Measurements from ENCODE around the gene PXMP2. TPM values are rescaled to one million over a fixed set of nuclear protein-coding genes. Genes with fewer than 3 reads are reported as not detected.

Gene PXMP2
- total RNA-seq, 2 experiments from 2014 or later = 58.1 to 103 TPM

- Histone ChIP-seq H3K4me3 (ENCODE audit: low read depth, low read length, poor library complexity, severe bottlenecking) (no peak overlapping the region), H2AFZ (ENCODE audit: low read length) (no peak overlapping the region), H3K9me3 (ENCODE audit: low read length) (no peaks in the 10 kb centered on the region), H3K36me3 (ENCODE audit: insufficient read depth, low read length) (peaks cover 93% of the 10 kb centered on the region), H3K27ac (ENCODE audit: low read depth, low read length, poor library complexity, severe bottlenecking) (no peak overlapping the region), H4K20me1 (ENCODE audit: insufficient read depth, low read length) (no peaks in the 10 kb centered on the region), H3K9me2 (ENCODE audit: insufficient read depth, low read length) (no peaks in the 10 kb centered on the region), H3K4me2 (ENCODE audit: low read length) (no peak overlapping the region), H3K79me2 (ENCODE audit: insufficient read depth, low read depth, low read length) (no peaks in the 10 kb centered on the region), H3K4me1 (ENCODE audit: insufficient read depth, low read length, poor library complexity, severe bottlenecking) (no peaks in the 10 kb centered on the region)
- DNase-seq (ENCODE audit: low spot score) = no peak
- ChIA-PET CTCF (ENCODE audit: unreplicated experiment) (no interaction called here), POLR2A (no interaction called here)
- intact Hi-C loops (cut with micrococcal nuclease; ENCODE audit: unreplicated experiment) = no loop called here
- no TSS peak for BruUV-seq (replicated peaks)
- TF ChIP-seq CTCF (conservative IDR thresholded peaks at IDR 0.05; ENCODE audit: low read length) (no peak), EZH2phosphoT487 (IDR thresholded peaks at IDR 0.05; ENCODE audit: borderline replicate concordance, low read depth, low read length) (no peak)
Observed at GRCh38 chr12:132672678-132673077, 14.7 kb upstream of the PXMP2 start.

DNA sequence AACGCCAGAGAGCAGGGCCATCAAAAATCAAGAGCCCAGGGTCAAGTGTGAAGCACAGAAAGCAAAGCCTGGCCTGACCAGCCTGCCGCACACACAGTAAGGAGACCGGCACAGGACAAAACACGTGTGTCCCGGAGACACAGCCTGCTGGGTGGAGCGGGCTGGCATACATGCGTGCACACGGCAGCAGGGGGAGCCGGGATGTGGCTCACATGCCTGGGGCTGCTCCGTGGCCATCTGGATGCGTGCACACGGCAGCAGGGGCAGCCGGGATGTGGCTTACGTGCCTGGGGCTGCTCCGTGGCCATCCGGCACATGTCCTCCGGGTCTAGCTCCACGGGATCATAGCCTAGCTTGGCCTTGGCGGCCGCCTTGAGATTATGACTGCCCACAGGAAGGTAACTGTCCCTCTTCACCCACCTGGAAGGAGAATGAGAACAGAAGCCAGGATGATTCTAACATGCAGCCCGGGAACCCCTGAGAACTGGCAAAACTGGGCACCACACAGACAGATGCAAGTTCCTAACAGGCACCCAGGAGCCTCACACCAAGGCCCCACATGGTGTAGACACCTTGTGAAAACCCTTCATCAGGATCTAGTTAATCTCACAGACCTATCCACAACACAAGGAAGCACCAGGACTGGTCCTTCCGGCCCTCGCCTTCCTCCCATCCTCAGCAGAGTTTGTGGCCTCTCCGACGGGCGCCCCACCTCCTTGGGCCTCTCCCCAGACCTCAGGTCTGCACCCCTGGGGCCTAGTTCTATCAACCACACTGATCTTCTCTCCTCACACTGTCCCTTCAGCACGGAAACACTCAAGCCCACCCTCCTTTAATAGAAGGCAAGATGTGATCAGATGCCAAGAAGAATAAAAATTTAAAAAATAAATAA is 13.9 kb upstream of the PXMP2 start:
- Histone ChIP-seq H3K9me3 (ENCODE audit: low read length) (no peaks in the 10 kb centered on the region), H3K4me1 (ENCODE audit: insufficient read depth, low read length, poor library complexity, severe bottlenecking) (no peaks in the 10 kb centered on the region), H4K20me1 (ENCODE audit: insufficient read depth, low read length) (no peaks in the 10 kb centered on the region), H3K9me2 (ENCODE audit: insufficient read depth, low read length) (no peaks in the 10 kb centered on the region), H2AFZ (ENCODE audit: low read length) (no peak overlapping the region), H3K4me2 (ENCODE audit: low read length) (no peak overlapping the region), H3K79me2 (ENCODE audit: insufficient read depth, low read depth, low read length) (no peaks in the 10 kb centered on the region), H3K27ac (ENCODE audit: low read depth, low read length, poor library complexity, severe bottlenecking) (no peak overlapping the region), H3K36me3 (ENCODE audit: insufficient read depth, low read length) (peaks cover 93% of the 10 kb centered on the region), H3K4me3 (ENCODE audit: low read depth, low read length, poor library complexity, severe bottlenecking) (no peak overlapping the region)
- no peak for DNase-seq (ENCODE audit: low spot score)
- BruUV-seq (replicated peaks) = no TSS peak
- ChIA-PET POLR2A (no interaction called here), CTCF (ENCODE audit: unreplicated experiment) (no interaction called here)
- intact Hi-C loops (cut with micrococcal nuclease; ENCODE audit: unreplicated experiment) = no loop called here
- TF ChIP-seq CTCF (conservative IDR thresholded peaks at IDR 0.05; ENCODE audit: low read length) (no peak), EZH2phosphoT487 (IDR thresholded peaks at IDR 0.05; ENCODE audit: borderline replicate concordance, low read depth, low read length) (no peak)

- no peaks in the 10 kb centered on the region for H4K20me1 ChIP-seq (ENCODE audit: insufficient read depth, low read length)
- H3K36me3 ChIP-seq (ENCODE audit: insufficient read depth, low read length) = peaks cover 93% of the 10 kb centered on the region
- H3K27ac ChIP-seq (ENCODE audit: low read depth, low read length, poor library complexity, severe bottlenecking) = no peak overlapping the region
- ChIA-PET POLR2A (no interaction called here), CTCF (ENCODE audit: unreplicated experiment) (no interaction called here)
- intact Hi-C loops (cut with micrococcal nuclease; ENCODE audit: unreplicated experiment) = no loop called here
- H3K9me3 ChIP-seq (ENCODE audit: low read length) = no peaks in the 10 kb centered on the region
- no peak overlapping the region for H3K4me2 ChIP-seq (ENCODE audit: low read length)
- BruUV-seq (replicated peaks) = no TSS peak
- peaks cover 8% of the 10 kb centered on the region; the same call in 1 of the 2 replicates for H3K79me2 ChIP-seq (ENCODE audit: insufficient read depth, low read depth, low read length)
- H3K4me1 ChIP-seq (ENCODE audit: insufficient read depth, low read length, poor library complexity, severe bottlenecking) = no peaks in the 10 kb centered on the region
- H2AFZ ChIP-seq (ENCODE audit: low read length) = no peak overlapping the region
- TF ChIP-seq CTCF (conservative IDR thresholded peaks at IDR 0.05; ENCODE audit: low read length) (no peak), EZH2phosphoT487 (IDR thresholded peaks at IDR 0.05; ENCODE audit: borderline replicate concordance, low read depth, low read length) (no peak)
- H3K4me3 ChIP-seq (ENCODE audit: low read depth, low read length, poor library complexity, severe bottlenecking) = no peak overlapping the region
- no peaks in the 10 kb centered on the region for H3K9me2 ChIP-seq (ENCODE audit: insufficient read depth, low read length)
- DNase-seq (ENCODE audit: low spot score) = no peak
Observed at GRCh38 chr12:132674561-132674960, 12.8 kb upstream of the PXMP2 start.
